Endothelial cell of umbilical vein (primary cell): ENCODE measurements around the gene PSMB3. TPM values are rescaled to one million over a fixed set of nuclear protein-coding genes. Genes with fewer than 3 reads are reported as not detected.

Experiments
- BruUV-seq: library from RNA; stranded (reverse); fragments of 400-500 nt; replicated peaks from 2 replicates; lab custom pipeline; 2021; lab: Mats Ljungman, UMichigan
- CTCF ChIA-PET: fragments of 300-600, 350-600 bp; sonication (Branson Sonifier 250); formaldehyde crosslinking; loops from one replicate; lab custom pipeline; 2021; ENCODE audit warnings: antibody characterized with exemption, inconsistent platforms; lab: Charles Lee
- POLR2A ChIA-PET: fragments of 300-600, 350-600 bp; sonication (Branson Sonifier 250); formaldehyde crosslinking; loops from one replicate; lab custom pipeline; 2021; ENCODE audit warnings: antibody characterized with exemption, inconsistent platforms; lab: Charles Lee
- DNase-seq: peaks from one replicate; pipeline ENCODE4 v3.0.0-alpha.2; 2011; ENCODE audit warnings: low read depth, low spot score
- FAIRE-seq: peaks from 2 replicates; lab custom pipeline; 2011; peaks lifted over from hg19 to GRCh38; lab: Jason Lieb, UNC
- H2AFZ ChIP-seq: 2 replicates; pipeline ENCODE4 v1.6.0; 2012; ENCODE audit warnings: low read depth, low read length, control low read depth, inconsistent platforms
- H3K27ac ChIP-seq: 2 replicates; pipeline ENCODE4 v1.5.1; 2011; ENCODE audit warnings: low read depth, mild to moderate bottlenecking, control low read depth, low read length, moderate library complexity; ENCODE audit not compliant: insufficient read depth
- H3K27me3 ChIP-seq, 2 experiments: 2 replicates each; pipeline versions ENCODE4 v1.6.0 to v1.6.1; 2011; ENCODE audit warnings: low read length in 2 of 2, mixed read lengths in 1 of 2; ENCODE audit not compliant: control insufficient read depth in 2 of 2, insufficient read depth in 2 of 2
- H3K36me3 ChIP-seq, 2 experiments: 2 replicates in 1 of 2; 3 replicates in 1 of 2; pipeline ENCODE4 v1.5.1; 2011; ENCODE audit warnings: low read length in 2 of 2, mild to moderate bottlenecking in 1 of 2, moderate library complexity in 1 of 2; ENCODE audit not compliant: control insufficient read depth in 2 of 2, insufficient read depth in 2 of 2; ENCODE audit errors: extremely low read depth in 1 of 2
- H3K4me1 ChIP-seq: 3 replicates; pipeline ENCODE4 v1.5.1; 2011; ENCODE audit warnings: mild to moderate bottlenecking, low read length; ENCODE audit not compliant: control insufficient read depth, insufficient read depth; ENCODE audit errors: extremely low read depth
- H3K4me2 ChIP-seq: 2 replicates; pipeline ENCODE4 v1.6.1; 2011; ENCODE audit warnings: low read length, control low read depth, mixed read lengths; ENCODE audit not compliant: insufficient read depth
- H3K4me3 ChIP-seq, 3 experiments: fragments of 200-600 bp in 1 of 3; sonication (generic), shearing (Covaris generic) in 1 of 3; replicated peaks in 1 of 3; 2 replicates each; pipeline ENCODE4 v1.5.1; 2011 to 2016; ENCODE audit warnings: control low read depth in 3 of 3, low read length in 3 of 3, mild to moderate bottlenecking in 2 of 3, inconsistent platforms in 1 of 3, low read depth in 1 of 3, moderate library complexity in 1 of 3; ENCODE audit not compliant: insufficient read depth in 1 of 3
- H3K79me2 ChIP-seq: 2 replicates; pipeline ENCODE4 v1.6.0; 2012; ENCODE audit warnings: low read length, inconsistent platforms; ENCODE audit not compliant: control insufficient read depth, insufficient read depth
- H3K9ac ChIP-seq: replicated peaks from 2 replicates; pipeline ENCODE3; 2011; ENCODE audit warnings: low read length, control low read depth; ENCODE audit not compliant: insufficient read depth; ENCODE audit errors: extremely low read depth
- H3K9me1 ChIP-seq: replicated peaks from 3 replicates; pipeline ENCODE4 v1.6.0; 2011; ENCODE audit warnings: mild to moderate bottlenecking, low read length; ENCODE audit not compliant: control insufficient read depth, insufficient read depth; ENCODE audit errors: extremely low read depth
- H3K9me3 ChIP-seq: replicated peaks from 2 replicates; pipeline ENCODE4 v1.5.1; 2012; ENCODE audit warnings: low read length, inconsistent platforms; ENCODE audit not compliant: control insufficient read depth, insufficient read depth
- H4K20me1 ChIP-seq: replicated peaks from 2 replicates; pipeline ENCODE3; 2011; ENCODE audit warnings: mild to moderate bottlenecking, low read length; ENCODE audit not compliant: control insufficient read depth, insufficient read depth; ENCODE audit errors: extremely low read depth
- EZH2 ChIP-seq: IDR thresholded peaks from 2 replicates; pipeline ENCODE4 v1.6.1; 2012; ENCODE audit warnings: borderline replicate concordance, low read depth, mild to moderate bottlenecking, moderate library complexity, low read length, inconsistent platforms; ENCODE audit not compliant: severe bottlenecking
- FOS ChIP-seq: IDR thresholded peaks from 2 replicates; pipeline ENCODE4 v1.6.1; 2011; ENCODE audit warnings: mild to moderate bottlenecking, low read length, moderate library complexity, borderline replicate concordance; ENCODE audit not compliant: insufficient read depth
- GATA2 ChIP-seq: IDR thresholded peaks from 2 replicates; pipeline ENCODE4 v1.7.0; 2011; ENCODE audit warnings: low read depth, mild to moderate bottlenecking, moderate library complexity, mixed read lengths, low read length; ENCODE audit not compliant: insufficient read length, insufficient read depth
- JUN ChIP-seq: IDR thresholded peaks from 2 replicates; pipeline ENCODE4 v1.6.1; 2011; ENCODE audit warnings: borderline replicate concordance, low read depth; ENCODE audit not compliant: insufficient read length, insufficient read depth
- MYC ChIP-seq: IDR thresholded peaks from one replicate; pipeline ENCODE4 v1.6.1; 2011; ENCODE audit warnings: mild to moderate bottlenecking, low read depth, low read length
- POLR2A ChIP-seq: IDR thresholded peaks from 2 replicates; pipeline ENCODE4 v1.6.1; 2012; ENCODE audit warnings: low read depth, mild to moderate bottlenecking, control low read depth, low read length
- POLR2AphosphoS5 ChIP-seq: IDR thresholded peaks from 2 replicates; pipeline ENCODE4 v1.6.1; 2012; ENCODE audit warnings: low read depth, mild to moderate bottlenecking, control low read depth, low read length, moderate library complexity; ENCODE audit not compliant: insufficient read depth
- dilution Hi-C: fragments of 300-500 bp; cut with MboI; formaldehyde crosslinking; loops from one replicate; pipeline ENCODE4 v1.15.0; 2019; ENCODE audit warnings: low sequenced_read_pairs; ENCODE audit not compliant: extremely low pct_ligation_motif_present
- intact Hi-C: fragments of 100-400 bp; cut with micrococcal nuclease; formaldehyde crosslinking; loops from one replicate; pipeline ENCODE4 v1.10.0; 2022
- polyA plus RNA-seq, 4 experiments: library from polyadenylated mRNA; depleted of rRNA in 3 of 4; stranded (reverse) in 3 of 4; unstranded in 1 of 4; fragments of >200 nt; gene quantifications; 2 replicates each; pipeline versions ENCODE4 v1.2.1 to v1.2.3, GENCODE V29; 2011 to 2012; ENCODE audit warnings: missing spikeins in 1 of 4
- total RNA-seq: library from RNA; stranded (reverse); gene quantifications from 2 replicates; pipeline ENCODE4 v1.2.3, GENCODE V29; 2021
- TF ChIP-seq, protein P1 (sequence below): IDR thresholded peaks from 2 replicates; pipeline ENCODE4 v1.6.1; 2011; ENCODE audit not compliant: insufficient read depth, insufficient read length
- TF ChIP-seq, protein P2 (sequence below), 2 donors: IDR thresholded peaks; 1 replicate in 1 of 2; 2 replicates in 1 of 2; pipeline ENCODE4 v1.5.1; 2011; ENCODE audit warnings: low read length in 2 of 2, mild to moderate bottlenecking in 2 of 2, moderate library complexity in 2 of 2, control low read depth in 1 of 2, inconsistent platforms in 1 of 2, low read depth in 1 of 2; ENCODE audit not compliant: insufficient read depth in 1 of 2; ENCODE audit errors: extremely low read depth in 1 of 2

The PSMB3 gene
- total and polyA plus RNA-seq, 2 donors (not counting 3 experiments of a cell fraction or from before 2014, with no cell fraction given) = 213 to 685 TPM

GRCh38 chr17:38779965-38780752 lies 27.6 kb downstream of the PSMB3 start:
- H3K27ac ChIP-seq = no peak overlapping the region
- H3K27me3 ChIP-seq = no peaks in the 10 kb centered on the region

More at GRCh38 chr17:38779965-38780752, 27.6 kb downstream of the PSMB3 start:
- H3K9ac ChIP-seq = no peak overlapping the region
- POLR2A ChIA-PET = no interaction called here
- intact Hi-C loops = no loop called here
- TF ChIP-seq GATA2 (no peak), POLR2AphosphoS5 (no peak), POLR2A (no peak), JUN (no peak), MYC (no peak), FOS (no peak), EZH2 (no peak)
- TF ChIP-seq, protein P1, sequence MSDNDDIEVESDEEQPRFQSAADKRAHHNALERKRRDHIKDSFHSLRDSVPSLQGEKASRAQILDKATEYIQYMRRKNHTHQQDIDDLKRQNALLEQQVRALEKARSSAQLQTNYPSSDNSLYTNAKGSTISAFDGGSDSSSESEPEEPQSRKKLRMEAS = no peak
- TF ChIP-seq, protein P2, sequence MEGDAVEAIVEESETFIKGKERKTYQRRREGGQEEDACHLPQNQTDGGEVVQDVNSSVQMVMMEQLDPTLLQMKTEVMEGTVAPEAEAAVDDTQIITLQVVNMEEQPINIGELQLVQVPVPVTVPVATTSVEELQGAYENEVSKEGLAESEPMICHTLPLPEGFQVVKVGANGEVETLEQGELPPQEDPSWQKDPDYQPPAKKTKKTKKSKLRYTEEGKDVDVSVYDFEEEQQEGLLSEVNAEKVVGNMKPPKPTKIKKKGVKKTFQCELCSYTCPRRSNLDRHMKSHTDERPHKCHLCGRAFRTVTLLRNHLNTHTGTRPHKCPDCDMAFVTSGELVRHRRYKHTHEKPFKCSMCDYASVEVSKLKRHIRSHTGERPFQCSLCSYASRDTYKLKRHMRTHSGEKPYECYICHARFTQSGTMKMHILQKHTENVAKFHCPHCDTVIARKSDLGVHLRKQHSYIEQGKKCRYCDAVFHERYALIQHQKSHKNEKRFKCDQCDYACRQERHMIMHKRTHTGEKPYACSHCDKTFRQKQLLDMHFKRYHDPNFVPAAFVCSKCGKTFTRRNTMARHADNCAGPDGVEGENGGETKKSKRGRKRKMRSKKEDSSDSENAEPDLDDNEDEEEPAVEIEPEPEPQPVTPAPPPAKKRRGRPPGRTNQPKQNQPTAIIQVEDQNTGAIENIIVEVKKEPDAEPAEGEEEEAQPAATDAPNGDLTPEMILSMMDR (IDR thresholded peaks at IDR 0.05; ENCODE audit: extremely low read depth in 1 of 2, insufficient read depth in 1 of 2, low read depth in 1 of 2, low read length in 2 of 2) = no peak
- H3K36me3 ChIP-seq = peaks cover 32 to 65% of the 10 kb centered on the region in 2 experiments
- dilution Hi-C loops = no loop called here
- H3K9me1 ChIP-seq = no peaks in the 10 kb centered on the region
- CTCF ChIA-PET = no interaction called here
- no peak overlapping the region for H2AFZ ChIP-seq
- H3K4me1 ChIP-seq = no peaks in the 10 kb centered on the region
- no peaks in the 10 kb centered on the region for H3K79me2 ChIP-seq
- H4K20me1 ChIP-seq = no peaks in the 10 kb centered on the region
- DNase-seq = no peak
- no peak for FAIRE-seq
- BruUV-seq = no TSS peak
- H3K4me3 ChIP-seq = no peak overlapping the region
- no peaks in the 10 kb centered on the region for H3K9me3 ChIP-seq
- H3K4me2 ChIP-seq = no peak overlapping the region
